Endothelial cell of umbilical vein (primary cell): ENCODE results near the gene KLC3. TPM values are rescaled to one million over a fixed set of nuclear protein-coding genes. Genes with fewer than 3 reads are reported as not detected.

Source experiments
- BruUV-seq: library from RNA; stranded (reverse); fragments of 400-500 nt; replicated peaks from 2 replicates; lab custom pipeline; 2021; lab: Mats Ljungman, UMichigan
- CTCF ChIA-PET: fragments of 300-600, 350-600 bp; sonication (Branson Sonifier 250); formaldehyde crosslinking; loops from one replicate; lab custom pipeline; 2021; ENCODE audit warnings: antibody characterized with exemption, inconsistent platforms; lab: Charles Lee
- POLR2A ChIA-PET: fragments of 300-600, 350-600 bp; sonication (Branson Sonifier 250); formaldehyde crosslinking; loops from one replicate; lab custom pipeline; 2021; ENCODE audit warnings: antibody characterized with exemption, inconsistent platforms; lab: Charles Lee
- DNase-seq: peaks from one replicate; pipeline ENCODE4 v3.0.0-alpha.2; 2011; ENCODE audit warnings: low read depth, low spot score
- FAIRE-seq: peaks from 2 replicates; lab custom pipeline; 2011; peaks lifted over from hg19 to GRCh38; lab: Jason Lieb, UNC
- H2AFZ ChIP-seq: 2 replicates; pipeline ENCODE4 v1.6.0; 2012; ENCODE audit warnings: low read depth, low read length, control low read depth, inconsistent platforms
- H3K27ac ChIP-seq: 2 replicates; pipeline ENCODE4 v1.5.1; 2011; ENCODE audit warnings: low read depth, mild to moderate bottlenecking, control low read depth, low read length, moderate library complexity; ENCODE audit not compliant: insufficient read depth
- H3K27me3 ChIP-seq, 2 experiments: 2 replicates each; pipeline versions ENCODE4 v1.6.0 to v1.6.1; 2011; ENCODE audit warnings: low read length in 2 of 2, mixed read lengths in 1 of 2; ENCODE audit not compliant: control insufficient read depth in 2 of 2, insufficient read depth in 2 of 2
- H3K36me3 ChIP-seq, 2 experiments: 2 replicates in 1 of 2; 3 replicates in 1 of 2; pipeline ENCODE4 v1.5.1; 2011; ENCODE audit warnings: low read length in 2 of 2, mild to moderate bottlenecking in 1 of 2, moderate library complexity in 1 of 2; ENCODE audit not compliant: control insufficient read depth in 2 of 2, insufficient read depth in 2 of 2; ENCODE audit errors: extremely low read depth in 1 of 2
- H3K4me1 ChIP-seq: 3 replicates; pipeline ENCODE4 v1.5.1; 2011; ENCODE audit warnings: mild to moderate bottlenecking, low read length; ENCODE audit not compliant: control insufficient read depth, insufficient read depth; ENCODE audit errors: extremely low read depth
- H3K4me2 ChIP-seq: 2 replicates; pipeline ENCODE4 v1.6.1; 2011; ENCODE audit warnings: low read length, control low read depth, mixed read lengths; ENCODE audit not compliant: insufficient read depth
- H3K4me3 ChIP-seq, 3 experiments: fragments of 200-600 bp in 1 of 3; sonication (generic), shearing (Covaris generic) in 1 of 3; replicated peaks in 1 of 3; 2 replicates each; pipeline ENCODE4 v1.5.1; 2011 to 2016; ENCODE audit warnings: control low read depth in 3 of 3, low read length in 3 of 3, mild to moderate bottlenecking in 2 of 3, inconsistent platforms in 1 of 3, low read depth in 1 of 3, moderate library complexity in 1 of 3; ENCODE audit not compliant: insufficient read depth in 1 of 3
- H3K79me2 ChIP-seq: 2 replicates; pipeline ENCODE4 v1.6.0; 2012; ENCODE audit warnings: low read length, inconsistent platforms; ENCODE audit not compliant: control insufficient read depth, insufficient read depth
- H3K9ac ChIP-seq: replicated peaks from 2 replicates; pipeline ENCODE3; 2011; ENCODE audit warnings: low read length, control low read depth; ENCODE audit not compliant: insufficient read depth; ENCODE audit errors: extremely low read depth
- H3K9me1 ChIP-seq: replicated peaks from 3 replicates; pipeline ENCODE4 v1.6.0; 2011; ENCODE audit warnings: mild to moderate bottlenecking, low read length; ENCODE audit not compliant: control insufficient read depth, insufficient read depth; ENCODE audit errors: extremely low read depth
- H3K9me3 ChIP-seq: replicated peaks from 2 replicates; pipeline ENCODE4 v1.5.1; 2012; ENCODE audit warnings: low read length, inconsistent platforms; ENCODE audit not compliant: control insufficient read depth, insufficient read depth
- H4K20me1 ChIP-seq: replicated peaks from 2 replicates; pipeline ENCODE3; 2011; ENCODE audit warnings: mild to moderate bottlenecking, low read length; ENCODE audit not compliant: control insufficient read depth, insufficient read depth; ENCODE audit errors: extremely low read depth
- EZH2 ChIP-seq: IDR thresholded peaks from 2 replicates; pipeline ENCODE4 v1.6.1; 2012; ENCODE audit warnings: borderline replicate concordance, low read depth, mild to moderate bottlenecking, moderate library complexity, low read length, inconsistent platforms; ENCODE audit not compliant: severe bottlenecking
- FOS ChIP-seq: IDR thresholded peaks from 2 replicates; pipeline ENCODE4 v1.6.1; 2011; ENCODE audit warnings: mild to moderate bottlenecking, low read length, moderate library complexity, borderline replicate concordance; ENCODE audit not compliant: insufficient read depth
- MYC ChIP-seq: IDR thresholded peaks from one replicate; pipeline ENCODE4 v1.6.1; 2011; ENCODE audit warnings: mild to moderate bottlenecking, low read depth, low read length
- POLR2A ChIP-seq: IDR thresholded peaks from 2 replicates; pipeline ENCODE4 v1.6.1; 2012; ENCODE audit warnings: low read depth, mild to moderate bottlenecking, control low read depth, low read length
- POLR2AphosphoS5 ChIP-seq: IDR thresholded peaks from 2 replicates; pipeline ENCODE4 v1.6.1; 2012; ENCODE audit warnings: low read depth, mild to moderate bottlenecking, control low read depth, low read length, moderate library complexity; ENCODE audit not compliant: insufficient read depth
- dilution Hi-C: fragments of 300-500 bp; cut with MboI; formaldehyde crosslinking; loops from one replicate; pipeline ENCODE4 v1.15.0; 2019; ENCODE audit warnings: low sequenced_read_pairs; ENCODE audit not compliant: extremely low pct_ligation_motif_present
- intact Hi-C: fragments of 100-400 bp; cut with micrococcal nuclease; formaldehyde crosslinking; loops from one replicate; pipeline ENCODE4 v1.10.0; 2022
- polyA plus RNA-seq, 4 experiments: library from polyadenylated mRNA; depleted of rRNA in 3 of 4; stranded (reverse) in 3 of 4; unstranded in 1 of 4; fragments of >200 nt; gene quantifications; 2 replicates each; pipeline versions ENCODE4 v1.2.1 to v1.2.3, GENCODE V29; 2011 to 2012; ENCODE audit warnings: missing spikeins in 1 of 4
- total RNA-seq: library from RNA; stranded (reverse); gene quantifications from 2 replicates; pipeline ENCODE4 v1.2.3, GENCODE V29; 2021
- TF ChIP-seq, protein P1 (sequence below), 2 donors: IDR thresholded peaks; 1 replicate in 1 of 2; 2 replicates in 1 of 2; pipeline ENCODE4 v1.5.1; 2011; ENCODE audit warnings: low read length in 2 of 2, mild to moderate bottlenecking in 2 of 2, moderate library complexity in 2 of 2, control low read depth in 1 of 2, inconsistent platforms in 1 of 2, low read depth in 1 of 2; ENCODE audit not compliant: insufficient read depth in 1 of 2; ENCODE audit errors: extremely low read depth in 1 of 2
- TF ChIP-seq, protein P2 (sequence below): IDR thresholded peaks from 2 replicates; pipeline ENCODE4 v1.6.1; 2011; ENCODE audit not compliant: insufficient read depth, insufficient read length

KLC3 gene
- total and polyA plus RNA-seq, 2 donors (not counting 3 experiments of a cell fraction or from before 2014, with no cell fraction given), result not detected

DNA sequence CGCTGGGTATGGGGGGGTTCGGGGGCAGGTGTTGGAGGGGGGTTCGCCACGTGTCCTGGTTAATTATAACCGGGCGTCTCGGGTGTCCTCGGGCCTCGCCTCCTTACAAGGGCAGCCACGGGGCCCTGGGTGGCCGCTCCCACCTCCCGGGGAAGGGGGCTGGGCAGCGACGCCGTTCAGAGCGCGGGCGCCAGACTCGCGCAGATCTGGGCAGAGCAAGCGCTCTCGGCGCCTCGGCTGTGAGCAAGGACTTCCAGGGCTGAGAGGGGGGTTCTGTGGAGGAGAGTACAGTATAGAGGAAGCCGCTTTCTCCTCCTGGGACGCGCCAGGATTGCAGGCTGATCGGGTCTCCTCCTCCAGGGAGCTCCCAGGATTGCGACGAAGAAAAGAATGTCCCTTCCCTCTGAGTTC, 16.9 kb upstream of the KLC3 start:
- Histone ChIP-seq H3K4me3 (peak overlapping the region in 1 of 3 experiments; percentile 4), H3K27me3 (peaks cover 4 to 5% of the 10 kb centered on the region in 2 experiments), H2AFZ (peak overlapping the region; percentile 84), H3K4me2 (peak overlapping the region; percentile 44), H3K27ac (no peak overlapping the region), H3K9me1 (no peaks in the 10 kb centered on the region), H3K9me3 (no peaks in the 10 kb centered on the region), H3K79me2 (no peaks in the 10 kb centered on the region), H3K36me3 (no peaks in the 10 kb centered on the region), H3K9ac (no peak overlapping the region), H4K20me1 (no peaks in the 10 kb centered on the region), H3K4me1 (no peaks in the 10 kb centered on the region)
- FAIRE-seq, result no peak
- POLR2A ChIA-PET, result no interaction called here
- dilution Hi-C loops (no loop called here), intact Hi-C loops (no loop called here)
- CTCF ChIA-PET, result no interaction called here
- no TSS peak for BruUV-seq
- no peak for DNase-seq
- no peak for TF ChIP-seq FOS
- TF ChIP-seq MYC, result no peak
- no peak for TF ChIP-seq POLR2A
- TF ChIP-seq, protein P1, sequence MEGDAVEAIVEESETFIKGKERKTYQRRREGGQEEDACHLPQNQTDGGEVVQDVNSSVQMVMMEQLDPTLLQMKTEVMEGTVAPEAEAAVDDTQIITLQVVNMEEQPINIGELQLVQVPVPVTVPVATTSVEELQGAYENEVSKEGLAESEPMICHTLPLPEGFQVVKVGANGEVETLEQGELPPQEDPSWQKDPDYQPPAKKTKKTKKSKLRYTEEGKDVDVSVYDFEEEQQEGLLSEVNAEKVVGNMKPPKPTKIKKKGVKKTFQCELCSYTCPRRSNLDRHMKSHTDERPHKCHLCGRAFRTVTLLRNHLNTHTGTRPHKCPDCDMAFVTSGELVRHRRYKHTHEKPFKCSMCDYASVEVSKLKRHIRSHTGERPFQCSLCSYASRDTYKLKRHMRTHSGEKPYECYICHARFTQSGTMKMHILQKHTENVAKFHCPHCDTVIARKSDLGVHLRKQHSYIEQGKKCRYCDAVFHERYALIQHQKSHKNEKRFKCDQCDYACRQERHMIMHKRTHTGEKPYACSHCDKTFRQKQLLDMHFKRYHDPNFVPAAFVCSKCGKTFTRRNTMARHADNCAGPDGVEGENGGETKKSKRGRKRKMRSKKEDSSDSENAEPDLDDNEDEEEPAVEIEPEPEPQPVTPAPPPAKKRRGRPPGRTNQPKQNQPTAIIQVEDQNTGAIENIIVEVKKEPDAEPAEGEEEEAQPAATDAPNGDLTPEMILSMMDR (IDR thresholded peaks at IDR 0.05; ENCODE audit: extremely low read depth in 1 of 2, insufficient read depth in 1 of 2, low read depth in 1 of 2, low read length in 2 of 2), result no peak
- TF ChIP-seq, protein P2, sequence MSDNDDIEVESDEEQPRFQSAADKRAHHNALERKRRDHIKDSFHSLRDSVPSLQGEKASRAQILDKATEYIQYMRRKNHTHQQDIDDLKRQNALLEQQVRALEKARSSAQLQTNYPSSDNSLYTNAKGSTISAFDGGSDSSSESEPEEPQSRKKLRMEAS, result no peak

DNA sequence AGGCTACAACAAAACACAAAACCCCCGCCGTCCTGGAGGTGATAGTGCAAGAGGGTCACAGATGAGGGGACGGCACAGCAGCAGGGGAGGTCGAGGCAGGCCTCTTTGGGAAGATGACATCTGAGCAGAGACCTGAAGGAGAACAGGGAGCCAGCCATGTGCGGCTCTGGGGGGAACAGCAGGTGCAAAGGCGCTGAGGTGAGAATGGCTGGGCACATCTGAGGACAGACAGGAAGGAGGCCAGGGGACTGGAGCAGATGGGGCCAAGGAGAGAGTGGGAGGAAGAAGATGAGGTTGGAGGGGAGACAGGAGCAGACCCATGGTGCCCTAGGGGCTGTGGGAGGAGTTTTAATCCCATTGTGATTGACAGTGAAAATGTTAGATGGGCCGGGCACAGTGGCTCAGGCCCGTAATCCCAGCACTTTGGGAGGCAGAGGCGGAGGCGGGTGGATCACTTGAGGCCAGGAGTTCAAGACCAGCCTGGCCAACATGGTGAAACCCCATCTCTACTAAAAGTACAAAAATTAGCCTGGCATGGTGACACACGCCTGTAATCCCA, 16.1 kb upstream of the KLC3 start:
- BruUV-seq, result no TSS peak
- no peak overlapping the region for H3K27ac ChIP-seq
- intact Hi-C loops (no loop called here), dilution Hi-C loops (no loop called here)
- FAIRE-seq (no peak), DNase-seq (no peak)
- no peak overlapping the region for H3K9ac ChIP-seq
- ChIA-PET POLR2A (no interaction called here), CTCF (no interaction called here)
- peaks cover 4 to 5% of the 10 kb centered on the region in 2 experiments for H3K27me3 ChIP-seq
- no peaks in the 10 kb centered on the region for H3K9me1 ChIP-seq
- no peaks in the 10 kb centered on the region for H3K79me2 ChIP-seq
- TF ChIP-seq POLR2AphosphoS5 (no peak), FOS (no peak), EZH2 (no peak)
- H4K20me1 ChIP-seq, result no peaks in the 10 kb centered on the region
- H3K36me3 ChIP-seq, result no peaks in the 10 kb centered on the region
- H3K4me2 ChIP-seq, result no peak overlapping the region
- no peaks in the 10 kb centered on the region for H3K9me3 ChIP-seq
- peak overlapping the region; percentile 84 for H2AFZ ChIP-seq
- H3K4me3 ChIP-seq, result no peak overlapping the region
- no peaks in the 10 kb centered on the region for H3K4me1 ChIP-seq
